Fibroblast of lung (primary cell): Measurements from ENCODE around the gene ZMAT5.

ENCODE experiments used
- EZH2 ChIP-seq: IDR thresholded peaks from 2 replicates; pipeline ENCODE4 v1.5.1; 2012; ENCODE audit warnings: low read length, control low read depth, mild to moderate bottlenecking; ENCODE audit errors: missing control alignments
- TF ChIP-seq, protein P1 (sequence below), 2 donors: IDR thresholded peaks in 1 of 2; conservative IDR thresholded peaks in 1 of 2; 1 replicate in 1 of 2; 2 replicates in 1 of 2; pipeline ENCODE4 v1.5.1; 2011 to 2012; ENCODE audit warnings: low read length in 2 of 2, control low read depth in 1 of 2, inconsistent platforms in 1 of 2, low read depth in 1 of 2, mild to moderate bottlenecking in 1 of 2

DNA sequence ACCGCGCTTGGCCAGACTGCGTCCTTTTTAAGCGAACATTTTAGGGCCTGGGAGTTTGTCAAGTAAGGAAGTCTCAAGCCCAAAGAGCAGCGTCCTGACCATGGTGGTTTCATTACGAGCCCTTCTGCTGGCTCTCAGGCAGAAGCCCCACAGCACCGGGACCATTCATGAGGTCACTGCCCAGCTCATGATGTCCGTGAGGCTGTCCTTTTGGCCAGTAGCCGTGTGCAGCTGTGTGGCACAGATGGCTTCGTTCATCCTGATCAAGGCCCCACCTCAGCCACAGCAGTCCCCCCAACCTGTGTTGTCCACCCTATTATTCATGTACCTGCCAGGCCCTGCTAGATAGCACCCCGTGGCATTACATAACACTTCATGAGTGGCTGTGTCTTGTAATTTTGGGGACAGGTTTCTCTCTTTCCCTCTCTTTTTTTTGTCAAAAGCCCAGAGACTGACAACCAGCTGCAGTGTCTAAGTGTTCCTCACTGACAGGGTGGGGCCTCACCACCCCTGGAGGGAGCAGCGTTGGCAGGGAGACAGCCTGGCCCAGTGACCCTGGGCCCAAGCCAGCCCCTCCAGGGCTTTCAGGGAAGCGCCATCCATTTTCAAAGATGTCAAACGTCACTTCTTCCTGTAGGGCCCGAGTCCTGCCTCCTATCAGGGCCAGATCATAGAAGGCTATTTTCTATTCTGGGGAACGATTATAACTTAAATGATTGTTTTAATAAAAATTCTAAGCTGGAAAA, 68.8 kb downstream of the ZMAT5 start:
- TF ChIP-seq, protein P1, sequence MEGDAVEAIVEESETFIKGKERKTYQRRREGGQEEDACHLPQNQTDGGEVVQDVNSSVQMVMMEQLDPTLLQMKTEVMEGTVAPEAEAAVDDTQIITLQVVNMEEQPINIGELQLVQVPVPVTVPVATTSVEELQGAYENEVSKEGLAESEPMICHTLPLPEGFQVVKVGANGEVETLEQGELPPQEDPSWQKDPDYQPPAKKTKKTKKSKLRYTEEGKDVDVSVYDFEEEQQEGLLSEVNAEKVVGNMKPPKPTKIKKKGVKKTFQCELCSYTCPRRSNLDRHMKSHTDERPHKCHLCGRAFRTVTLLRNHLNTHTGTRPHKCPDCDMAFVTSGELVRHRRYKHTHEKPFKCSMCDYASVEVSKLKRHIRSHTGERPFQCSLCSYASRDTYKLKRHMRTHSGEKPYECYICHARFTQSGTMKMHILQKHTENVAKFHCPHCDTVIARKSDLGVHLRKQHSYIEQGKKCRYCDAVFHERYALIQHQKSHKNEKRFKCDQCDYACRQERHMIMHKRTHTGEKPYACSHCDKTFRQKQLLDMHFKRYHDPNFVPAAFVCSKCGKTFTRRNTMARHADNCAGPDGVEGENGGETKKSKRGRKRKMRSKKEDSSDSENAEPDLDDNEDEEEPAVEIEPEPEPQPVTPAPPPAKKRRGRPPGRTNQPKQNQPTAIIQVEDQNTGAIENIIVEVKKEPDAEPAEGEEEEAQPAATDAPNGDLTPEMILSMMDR (conservative IDR thresholded peaks at IDR 0.05 in 1 of 2, IDR thresholded peaks at IDR 0.05 in 1 of 2; ENCODE audit: low read depth in 1 of 2, low read length in 2 of 2): no peak
- TF ChIP-seq EZH2: no peak
